ENCODE data around the gene FOXN3. TPM values are rescaled to one million over a fixed set of nuclear protein-coding genes. Genes with fewer than 3 reads are reported as not detected.

The FOXN3 gene
- polyA plus RNA-seq, 3 donors: 26.9 to 32.0 (median 27.8) TPM

- DNase-seq: no peak
Observed at GRCh38 chr14:89339579-89339978, 77.5 kb downstream of the FOXN3 start.

DNA sequence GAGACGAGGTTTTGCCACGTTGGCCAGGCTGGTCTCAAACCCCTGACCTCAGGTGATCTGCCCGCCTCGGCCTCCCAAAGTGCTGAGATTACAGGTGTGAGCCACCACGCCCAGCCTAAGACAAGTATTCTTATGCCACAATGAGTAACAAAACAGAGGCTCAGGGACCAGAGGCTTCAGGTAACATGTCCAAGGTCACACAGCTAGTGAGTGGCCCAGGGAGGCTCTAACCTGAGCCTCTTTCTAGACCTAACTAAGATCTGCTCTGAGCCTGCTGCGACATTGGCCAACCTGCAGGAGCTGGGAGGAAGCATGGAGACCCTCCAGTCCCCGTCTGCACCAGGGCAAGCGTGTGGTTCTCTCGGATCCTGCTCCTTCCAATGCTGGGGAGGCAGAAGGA lies 77.9 kb downstream of the FOXN3 start:
- no peak for DNase-seq

DNA sequence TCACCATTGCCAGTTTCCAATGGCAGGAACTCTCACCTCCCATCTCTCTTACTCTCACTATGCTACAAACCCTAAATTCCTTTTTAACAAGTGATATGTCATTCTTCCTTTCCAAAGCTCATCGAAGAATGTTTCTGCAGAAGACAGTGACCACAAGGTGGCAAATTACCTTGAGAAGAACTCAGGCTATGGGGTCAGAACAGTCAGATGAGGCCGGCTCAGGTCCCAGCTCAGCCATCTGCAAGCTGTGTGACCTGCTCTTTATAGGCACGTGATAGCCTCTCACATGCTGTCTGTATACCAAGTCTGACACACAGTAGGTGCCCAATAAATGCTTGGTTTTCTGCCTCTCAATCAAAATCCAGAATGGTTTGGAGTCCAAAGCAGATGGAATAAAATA lies 80.7 kb downstream of the FOXN3 start:
- no peak for DNase-seq

DNA sequence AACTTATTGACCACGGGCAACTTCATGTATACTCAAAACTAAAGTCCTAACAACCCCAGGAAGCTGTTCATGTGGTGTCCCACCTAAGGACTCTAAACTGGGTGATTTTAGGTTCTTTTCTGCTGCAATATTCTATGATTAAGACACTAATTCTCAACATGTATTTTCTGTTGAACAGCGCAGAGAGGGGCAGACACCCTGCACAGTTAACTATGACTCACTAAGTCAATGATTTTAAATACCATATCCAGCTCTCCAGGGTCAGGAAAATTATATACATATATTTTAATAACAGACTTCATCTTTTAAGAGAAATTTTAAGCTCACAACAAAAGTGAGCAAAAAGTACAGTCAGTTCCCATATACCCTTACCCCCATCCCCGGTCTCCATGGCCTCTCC lies 85.0 kb downstream of the FOXN3 start:
- no peak for DNase-seq

DNA sequence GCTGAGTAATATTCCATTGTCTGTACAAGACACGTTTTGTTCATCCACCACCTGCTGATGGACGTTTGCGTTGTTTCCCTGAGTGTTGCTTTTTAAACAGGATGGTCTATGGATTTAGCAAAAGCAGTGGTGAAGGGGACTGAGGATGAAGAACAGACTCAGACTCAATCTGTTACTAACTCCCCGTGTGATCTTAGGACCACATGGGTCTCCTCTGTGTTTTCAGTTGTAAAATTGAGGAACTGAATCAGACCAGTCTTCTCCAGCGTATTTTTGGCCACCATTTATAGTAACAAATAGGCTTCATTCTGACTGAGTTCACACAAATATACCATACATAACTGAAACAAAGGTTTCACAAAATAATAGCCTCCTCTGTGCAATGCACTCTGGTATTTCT lies 85.6 kb downstream of the FOXN3 start:
- no peak for DNase-seq

GRCh38 chr14:89330236-89331002 lies 86.6 kb downstream of the FOXN3 start:
- no peak for DNase-seq

- no peak for DNase-seq
Observed at GRCh38 chr14:89327771-89328212, 89.2 kb downstream of the FOXN3 start.

DNA sequence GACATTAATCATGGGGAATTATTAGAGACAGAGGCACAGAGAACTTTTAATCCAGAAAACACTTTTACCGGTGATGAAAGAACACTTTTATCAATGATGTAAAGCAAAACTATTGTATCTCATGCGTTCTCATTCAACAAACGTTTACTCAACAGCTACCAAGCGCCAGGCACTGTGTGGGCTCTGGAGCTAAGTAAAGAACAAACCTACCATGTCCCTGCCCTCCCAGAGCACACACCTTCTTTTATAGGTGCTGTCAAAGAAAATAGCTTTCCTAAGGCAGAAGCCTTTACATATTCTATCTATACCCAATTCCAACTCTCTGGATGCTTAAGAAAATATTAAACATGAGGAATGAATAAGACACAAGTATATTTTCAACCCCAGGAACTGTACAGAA lies 91.1 kb downstream of the FOXN3 start:
- DNase-seq: no peak

GRCh38 chr14:89325299-89325883 lies 91.6 kb downstream of the FOXN3 start:
- no peak for DNase-seq

GRCh38 chr14:89324501-89325298 lies 92.3 kb downstream of the FOXN3 start:
- DNase-seq: no peak

- no peak for DNase-seq
Observed at GRCh38 chr14:89320381-89321000, 96.5 kb downstream of the FOXN3 start.

DNA sequence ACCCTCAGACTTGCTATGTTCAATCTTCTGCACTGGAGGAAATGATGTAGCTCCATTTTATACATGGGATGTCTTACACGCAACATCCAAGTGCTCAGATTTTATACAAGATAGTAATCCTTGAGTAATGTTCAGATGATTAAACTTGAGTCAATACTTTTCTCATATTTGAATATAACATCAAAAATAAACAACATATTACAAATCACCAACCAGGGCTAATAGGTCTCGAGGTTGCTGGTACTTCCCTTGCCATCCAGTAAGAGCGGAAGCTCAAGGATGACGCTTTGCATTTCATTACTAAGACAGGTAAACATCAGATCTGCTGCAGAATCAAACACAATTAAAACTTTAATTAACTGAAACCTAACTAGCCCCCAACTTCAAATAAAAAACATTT lies 97.3 kb downstream of the FOXN3 start:
- DNase-seq: no peak

DNA sequence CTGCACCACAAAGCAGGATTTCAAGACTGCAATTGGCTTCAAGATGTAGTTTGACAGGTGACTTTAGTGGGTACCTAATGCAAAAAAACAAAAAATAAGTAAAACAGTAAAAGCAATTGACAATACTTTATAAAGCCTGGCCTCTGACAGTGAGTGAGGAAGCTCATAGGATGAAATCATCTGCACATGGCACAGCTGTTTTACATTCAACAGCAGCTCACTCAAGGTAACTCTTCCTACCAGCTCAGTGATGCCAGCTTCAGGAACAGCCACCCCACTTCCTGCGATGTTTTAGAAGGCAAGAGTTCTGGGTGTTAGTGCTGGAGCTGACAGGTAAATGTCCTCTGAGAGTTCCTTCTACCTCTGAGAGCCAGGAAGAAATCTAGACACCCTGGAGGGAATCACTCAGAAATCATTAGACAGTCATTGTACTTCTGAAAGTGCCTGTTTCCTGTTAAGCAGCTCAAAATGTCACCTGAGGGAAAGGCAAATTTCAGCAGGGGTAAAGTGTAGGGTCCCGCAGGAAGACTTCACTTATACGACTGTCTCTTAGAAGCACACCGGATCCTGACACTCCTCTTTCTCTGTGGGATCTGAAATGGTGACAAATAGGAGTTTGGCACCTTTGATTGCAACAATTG lies 99.9 kb downstream of the FOXN3 start:
- no peak for DNase-seq

DNA sequence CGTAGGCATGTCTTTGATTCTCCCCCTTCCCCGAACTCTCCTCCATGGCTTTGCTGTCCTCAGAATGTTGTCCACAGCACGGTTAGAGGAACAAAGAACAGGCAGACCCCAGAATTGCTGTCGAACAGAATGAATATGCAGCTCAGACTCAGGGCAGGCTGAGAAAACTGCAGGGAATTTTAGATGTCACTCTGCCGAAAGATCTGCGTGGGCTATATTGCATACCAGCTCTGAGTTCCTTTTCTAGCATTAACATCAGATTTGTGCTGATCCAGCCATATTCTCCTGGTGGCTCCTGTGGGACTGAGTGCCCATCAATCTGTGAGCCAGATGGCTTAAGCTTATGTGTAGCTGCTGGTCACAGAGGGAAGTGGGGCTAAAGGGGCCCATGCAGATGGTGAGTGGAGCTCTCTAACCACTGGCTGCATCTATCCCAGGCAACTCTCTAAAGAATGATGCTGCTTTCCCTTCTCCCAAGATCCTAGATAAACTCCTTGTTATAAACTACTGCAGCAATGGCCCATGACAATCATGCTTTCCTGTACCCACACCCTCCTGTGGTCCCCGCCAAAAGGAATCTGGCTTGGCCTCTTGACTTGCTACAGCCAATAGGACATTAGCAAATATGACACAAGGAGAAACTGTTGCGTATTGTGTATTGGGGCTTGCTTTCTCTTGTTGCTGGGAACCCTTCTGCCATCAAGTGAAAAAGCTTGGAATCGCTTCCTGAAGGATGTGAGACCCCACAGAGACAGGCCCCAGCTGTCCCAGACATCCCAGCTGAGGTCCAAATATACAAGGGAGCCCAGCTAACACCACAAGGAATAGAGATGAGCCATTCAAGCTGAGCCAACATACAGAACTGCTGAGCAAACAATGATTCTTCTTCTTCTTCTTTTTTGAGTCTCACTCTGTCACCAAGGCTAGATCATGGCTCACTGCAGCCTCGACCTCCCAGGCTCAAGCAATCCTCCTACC lies 101.3 kb downstream of the FOXN3 start:
- peak; percentile 78 for DNase-seq

DNA sequence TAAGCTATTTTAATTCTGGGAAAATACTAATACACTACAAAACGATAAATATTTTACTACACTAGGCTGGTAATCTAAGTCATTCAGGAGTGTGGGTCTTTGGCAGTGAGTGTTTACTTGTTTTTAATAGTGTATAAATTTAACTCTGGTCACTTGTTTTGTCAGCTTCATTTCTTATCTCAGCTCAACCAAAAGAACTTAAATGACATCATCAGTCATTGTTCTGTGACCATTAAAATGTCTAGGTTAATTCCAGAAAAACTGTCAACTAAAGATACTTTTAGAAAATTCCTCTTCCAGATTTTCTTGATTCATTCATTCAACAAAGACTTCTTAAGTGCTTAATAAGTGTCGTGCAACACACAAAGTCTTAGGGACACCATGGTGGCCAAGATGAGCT lies 102.8 kb downstream of the FOXN3 start:
- no peak for DNase-seq

DNA sequence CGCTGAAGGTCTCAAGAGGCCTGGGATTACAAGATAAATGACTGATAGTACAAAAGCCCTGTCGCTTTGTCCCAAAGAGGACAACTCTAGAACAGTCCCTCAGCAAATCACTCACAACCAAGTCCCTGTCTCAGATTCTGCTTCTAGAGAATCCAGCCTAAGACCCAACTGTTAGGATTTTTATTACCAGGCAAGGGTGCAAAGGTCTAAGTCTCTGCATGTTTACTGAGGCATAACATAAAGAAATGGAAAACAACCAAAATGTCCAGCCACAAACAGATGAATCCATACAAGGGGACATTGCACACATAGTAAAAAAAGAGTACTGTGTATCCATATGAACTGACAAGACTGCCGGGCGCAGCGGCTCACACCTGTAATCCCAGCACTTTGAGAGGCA lies 104.1 kb downstream of the FOXN3 start:
- DNase-seq: no peak

- no peak for DNase-seq
Observed at GRCh38 chr14:89310211-89310610, 106.8 kb downstream of the FOXN3 start.

DNA sequence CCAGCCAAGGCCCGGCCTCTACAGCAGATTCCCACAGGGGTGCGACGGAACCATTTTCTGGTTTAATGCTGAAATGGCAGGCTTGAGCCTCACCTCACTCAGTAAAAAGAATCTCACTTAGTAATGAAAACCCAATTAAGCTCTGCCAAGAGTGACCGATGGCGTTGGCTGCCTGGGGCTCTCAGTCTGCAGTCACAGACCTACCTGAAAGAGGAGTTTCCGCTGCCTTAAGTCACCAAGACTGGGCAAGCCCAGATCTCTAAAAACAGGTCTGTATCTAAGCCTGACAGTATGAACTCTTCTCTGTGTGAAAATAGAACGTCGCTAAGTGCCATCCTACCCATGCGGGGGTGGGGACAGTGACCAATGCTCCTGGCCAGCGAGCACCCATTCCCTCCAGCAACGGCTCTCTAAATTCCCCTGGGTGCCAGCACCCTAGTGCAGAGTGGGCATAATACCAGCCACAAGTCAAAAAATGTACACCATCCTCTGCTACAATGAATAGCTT lies 107.3 kb downstream of the FOXN3 start:
- DNase-seq: no peak

- no peak for DNase-seq
Observed at GRCh38 chr14:89308232-89308959, 108.6 kb downstream of the FOXN3 start.

DNA sequence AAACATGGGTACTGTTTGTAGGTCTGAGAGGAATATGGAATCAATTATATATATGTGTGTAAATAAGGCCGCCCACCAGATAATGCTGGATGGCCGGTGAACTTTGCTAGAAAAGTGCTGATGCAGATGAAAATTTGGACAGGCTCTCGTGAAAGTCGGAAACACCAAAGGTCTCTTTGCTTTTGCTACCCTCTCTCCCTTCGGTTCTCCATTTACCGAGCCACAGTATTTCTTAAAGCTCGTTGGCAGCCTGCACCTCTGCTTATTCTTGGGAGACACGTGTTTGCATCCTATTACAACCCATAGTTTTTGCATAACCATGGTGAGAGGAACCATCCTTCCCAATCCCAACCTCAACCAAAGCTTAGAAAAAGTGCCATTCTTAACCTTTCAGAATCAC lies 109.6 kb downstream of the FOXN3 start:
- no peak for DNase-seq
